ENCODE results near the gene GSTA5.
"Not testable (repeated sequence)": the region's sequence is repeated elsewhere in the genome, so short reads cannot be mapped to it uniquely, and the experiment has no call there.

The GSTA5 gene

GRCh38 chr6:52782696-52783274, 57.8 kb downstream of the GSTA5 start:
- H3K27ac Mint-ChIP-seq; H3K4me3 Mint-ChIP-seq; H3K36me3 Mint-ChIP-seq; H3K9me3 Mint-ChIP-seq (ENCODE audit: low read depth); H3K4me1 Mint-ChIP-seq (ENCODE audit: low read depth): not testable (repeated sequence)
- peaks cover 12% of the 10 kb centered on the region for H3K27me3 Mint-ChIP-seq

- H3K27me3 Mint-ChIP-seq, result peaks cover 15% of the 10 kb centered on the region
- not testable (repeated sequence) for H3K36me3 Mint-ChIP-seq; H3K27ac Mint-ChIP-seq; H3K4me3 Mint-ChIP-seq; H3K4me1 Mint-ChIP-seq (ENCODE audit: low read depth); H3K9me3 Mint-ChIP-seq (ENCODE audit: low read depth)
Observed at GRCh38 chr6:52782209-52782608, 58.4 kb downstream of the GSTA5 start.
